Heart left ventricle (tissue), 16 donors: ENCODE results near the gene RPL5. TPM values are rescaled to one million over a fixed set of nuclear protein-coding genes. Genes with fewer than 3 reads are reported as not detected.

Source experiments
- ATAC-seq, 4 donors: fragments of 200-7000 bp; cut with Tn5 transposase; one replicate each; pipeline ENCODE4 v1.9.1; 2020 to 2022; ENCODE audit warnings: moderate library complexity in 4 of 4, mild to moderate bottlenecking in 3 of 4, moderate number of reproducible peaks in 1 of 4
- DNase-seq, 5 donors: peaks; one replicate each; pipeline ENCODE4 v3.0.0-alpha.2; 2020
- H3K27ac ChIP-seq, 12 donors: fragments of 200-600 bp; sonication (generic) in 4 of 12; one replicate each; pipeline versions ENCODE4 v1.5.0 to v1.8.0; 2016 to 2022; ENCODE audit warnings: mild to moderate bottlenecking in 2 of 12
- H3K27me3 ChIP-seq, 9 donors: fragments of 200-600 bp; sonication (generic) in 2 of 9; one replicate each; pipeline versions ENCODE4 v1.5.1 to v1.8.0; 2016 to 2022; ENCODE audit warnings: mild to moderate bottlenecking in 3 of 9
- H3K36me3 ChIP-seq, 9 donors: fragments of 200-600 bp; sonication (generic) in 2 of 9; one replicate each; pipeline versions ENCODE4 v1.5.0 to v1.8.0; 2018 to 2022; ENCODE audit warnings: mild to moderate bottlenecking in 2 of 9
- H3K4me1 ChIP-seq, 12 donors: fragments of 200-600 bp; sonication (generic) in 4 of 12; one replicate each; pipeline versions ENCODE4 v1.5.0 to v1.8.0; 2016 to 2022; ENCODE audit warnings: mild to moderate bottlenecking in 3 of 12
- H3K4me3 ChIP-seq, 12 donors: fragments of 200-600 bp; sonication (generic) in 4 of 12; one replicate each; pipeline versions ENCODE4 v1.5.0 to v1.8.0; 2017 to 2022; ENCODE audit warnings: mild to moderate bottlenecking in 9 of 12, moderate library complexity in 4 of 12
- H3K9me3 ChIP-seq, 12 donors: fragments of 200-600 bp; sonication (generic) in 4 of 12; one replicate each; pipeline versions ENCODE4 v1.5.0 to v1.8.0; 2016 to 2022; ENCODE audit warnings: mild to moderate bottlenecking in 1 of 12
- CTCF ChIP-seq, 12 donors: fragments of 200-600 bp; sonication (generic) in 4 of 12; IDR thresholded peaks; one replicate each; pipeline versions ENCODE4 v1.5.0 to v1.8.0; 2018 to 2022; ENCODE audit warnings: antibody characterized with exemption in 12 of 12, mild to moderate bottlenecking in 5 of 12
- POLR2A ChIP-seq, 2 donors: fragments of 450-650 bp; IDR thresholded peaks; one replicate each; pipeline ENCODE4 v1.6.1; 2017; ENCODE audit warnings: antibody characterized with exemption in 2 of 2, mild to moderate bottlenecking in 2 of 2, moderate library complexity in 2 of 2
- WGBS, 4 donors: extraction: QIAGEN DNeasy Blood & Tissue Kit in 2 of 4; methylation state at CpG; one replicate each; pipeline versions ENCODE4 v1.1.5 to v1.1.7; 2013 to 2018; 5-methylcytosine and 5-hydroxymethylcytosine counted together
- intact Hi-C, 10 donors: fragments of 100-400 bp; cut with DNase I; formaldehyde crosslinking; loops; one replicate each; pipeline versions ENCODE4 v1.11.1 to v1.14.2; 2022
- polyA plus RNA-seq, 2 donors: library from polyadenylated mRNA; stranded (reverse); fragments of 200-250 nt; gene quantifications; one replicate each; pipeline ENCODE4 v1.2.3, GENCODE V29; 2013
- total RNA-seq, 9 donors: library from RNA; depleted of rRNA in 2 of 9; stranded (reverse); fragments of >200 nt in 2 of 9; fragmentation: NEBNext Ultra II Directional in 3 of 9; extraction: Animal tissue kit (Norgen Biotek cat#: 25700) in 3 of 9; gene quantifications; one replicate each; pipeline versions ENCODE4 v1.1.0 to v1.2.4, GENCODE V29; 2016 to 2023
- donor health status: ischemic (EF 13 %, LVEDD 7.1; RV severe dilation, severe dysfunction).
- donor health status: healthy with polysubstance abuse.
- donor health status: DM: no; HTN: yes; CAD: no.
- donor health status: DM: no; HTN: no; CAD: no.
- donor health status: ischemic (EF 25% LVEDD 6.9; RV normal size, moderate dysfunction).
- donor health status: ischemic (EF 25% LVEDD 5.7; RV mildly dilated, moderate dysfunction).
- donor health status: healthy.
- donor health status: DM: yes; HTN: yes; CAD: no.
- donor health status: ischemic (EF 35%, LVEDD 5.7; RV mildly dilated, moderate dysfunction).
- donor health status: nonischemic (EF 11% LVEDD 7.7; RV severe dilation, severe dysfunction).
- donor health status: DM: yes; HTN: yes; CAD: no.
- donor health status: PGD.
- donor health status: ischemic (EF 29% LVEDD 5.4; RV normal size, mild dysfunction).
- donor health status: nonischemic (EF 23%, LVEDD 6.1; RV moderate dilation, normal function).

The RPL5 gene
- total and polyA plus RNA-seq, 11 donors: 463 to 1,711 (median 644) TPM

DNA sequence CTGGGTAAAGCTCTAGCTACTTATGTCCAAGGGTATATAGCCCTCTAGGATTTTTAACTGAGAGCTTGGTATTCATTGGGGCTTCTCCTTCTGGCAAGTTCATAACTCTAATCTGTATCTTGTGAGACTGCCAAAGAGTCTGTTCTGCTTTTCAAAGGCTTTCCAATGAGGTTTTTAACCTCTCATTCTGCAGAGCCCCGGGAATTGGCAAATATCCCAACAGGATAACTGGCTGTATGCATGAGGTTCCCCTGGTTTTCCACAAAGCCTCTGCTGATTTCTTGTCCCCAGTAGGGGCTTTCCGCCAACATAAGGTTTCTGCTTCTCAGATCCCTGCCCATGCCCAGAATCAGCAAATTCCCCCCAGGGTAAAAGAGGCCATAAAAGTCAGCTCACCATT lies 40.9 kb downstream of the RPL5 start:
- intact Hi-C loops: no loop called here
- TF ChIP-seq CTCF (IDR thresholded peaks at IDR 0.05) (no peak), POLR2A (IDR thresholded peaks at IDR 0.05) (no peak)
- 69 to 81% (median 75%) methylated on average over 2 of the region's 2 CpGs for WGBS, 4 donors

GRCh38 chr1:92874987-92875386 lies 43.1 kb downstream of the RPL5 start:
- WGBS, 4 donors: 86 to 93% (median 90%) methylated on average over 2 of the region's 2 CpGs
- ATAC-seq (no peak), DNase-seq (no peak)
- Histone ChIP-seq H3K27me3 (no peaks in the 10 kb centered on the region), H3K4me3 (no peak overlapping the region), H3K36me3 (peaks cover 0 to 18% (median 0%) of the 10 kb centered on the region in 9 donors), H3K4me1 (peaks cover 0 to 10% (median 0%) of the 10 kb centered on the region in 12 donors), H3K9me3 (peaks cover 0 to 10% (median 0%) of the 10 kb centered on the region in 12 donors), H3K27ac (no peak overlapping the region)
- intact Hi-C loops: no loop called here
- TF ChIP-seq POLR2A (IDR thresholded peaks at IDR 0.05): no peak
- TF ChIP-seq CTCF (IDR thresholded peaks at IDR 0.05): no peak

More for the DNA sequence above, 40.9 kb downstream of the RPL5 start:
- Histone ChIP-seq H3K4me3 (no peak overlapping the region), H3K36me3 (peaks cover 0 to 18% (median 0%) of the 10 kb centered on the region in 9 donors), H3K4me1 (peaks cover 0 to 5% (median 0%) of the 10 kb centered on the region in 12 donors), H3K27ac (no peak overlapping the region), H3K27me3 (no peaks in the 10 kb centered on the region), H3K9me3 (peaks cover 0 to 10% (median 0%) of the 10 kb centered on the region in 12 donors)
- DNase-seq: no peak
- ATAC-seq: no peak

DNA sequence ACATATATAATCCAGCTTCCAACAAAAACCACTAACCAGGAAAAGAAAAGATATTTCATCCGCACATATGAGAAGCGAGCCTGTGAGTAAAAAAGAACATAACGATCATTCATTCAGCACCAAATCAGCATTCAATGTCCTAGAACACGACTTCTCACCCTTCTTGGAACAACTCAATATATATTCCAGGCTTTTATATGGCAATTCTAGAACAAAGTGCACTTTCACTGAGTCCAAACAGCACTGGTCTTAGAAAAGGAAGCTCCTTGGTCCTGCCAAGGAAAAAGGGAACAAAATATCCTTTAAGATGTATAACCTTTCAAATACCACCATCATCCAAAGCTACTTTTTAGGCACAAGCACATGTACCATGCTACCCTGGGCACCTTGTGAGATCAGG lies 44.5 kb downstream of the RPL5 start:
- DNase-seq: no peak
- Histone ChIP-seq H3K27ac (no peak overlapping the region), H3K4me1 (peaks cover 0 to 10% (median 0%) of the 10 kb centered on the region in 12 donors), H3K27me3 (no peaks in the 10 kb centered on the region), H3K36me3 (peaks cover 0 to 18% (median 0%) of the 10 kb centered on the region in 9 donors), H3K4me3 (no peak overlapping the region), H3K9me3 (peaks cover 0 to 10% (median 0%) of the 10 kb centered on the region in 12 donors)
- ATAC-seq: no peak
- TF ChIP-seq POLR2A (IDR thresholded peaks at IDR 0.05) (no peak), CTCF (IDR thresholded peaks at IDR 0.05) (no peak)
- 94 to 95% (median 94%) methylated on average over 4 of the region's 4 CpGs for WGBS, 4 donors
- intact Hi-C loops: no loop called here

GRCh38 chr1:92877081-92877711 lies 45.4 kb downstream of the RPL5 start:
- Histone ChIP-seq H3K27me3 (no peaks in the 10 kb centered on the region), H3K36me3 (peaks cover 0 to 18% (median 0%) of the 10 kb centered on the region in 9 donors), H3K9me3 (peaks cover 0 to 7% (median 0%) of the 10 kb centered on the region in 12 donors), H3K27ac (peak overlapping the region in 1 of 12 donors; percentile 12), H3K4me3 (no peak overlapping the region), H3K4me1 (peaks cover 0 to 10% (median 0%) of the 10 kb centered on the region in 12 donors)
- ATAC-seq (no peak), DNase-seq (no peak)
- TF ChIP-seq POLR2A (IDR thresholded peaks at IDR 0.05) (no peak), CTCF (IDR thresholded peaks at IDR 0.05) (no peak)
- WGBS, 4 donors: 65 to 77% (median 69%) methylated on average over 4 of the region's 4 CpGs
- intact Hi-C loops: no loop called here
